VCaP (cell line): ENCODE measurements around the gene TKFC.

Source experiments
- H3K27ac ChIP-seq: fragments of 450-650 bp; 2 replicates; pipeline ENCODE4 v1.5.1; 2017
- TF ChIP-seq, protein P1 (sequence below): fragments of 450-650 bp; conservative IDR thresholded peaks from 2 replicates; pipeline ENCODE4 v1.5.1; 2017; ENCODE audit warnings: mild to moderate bottlenecking, moderate library complexity

Gene TKFC

DNA sequence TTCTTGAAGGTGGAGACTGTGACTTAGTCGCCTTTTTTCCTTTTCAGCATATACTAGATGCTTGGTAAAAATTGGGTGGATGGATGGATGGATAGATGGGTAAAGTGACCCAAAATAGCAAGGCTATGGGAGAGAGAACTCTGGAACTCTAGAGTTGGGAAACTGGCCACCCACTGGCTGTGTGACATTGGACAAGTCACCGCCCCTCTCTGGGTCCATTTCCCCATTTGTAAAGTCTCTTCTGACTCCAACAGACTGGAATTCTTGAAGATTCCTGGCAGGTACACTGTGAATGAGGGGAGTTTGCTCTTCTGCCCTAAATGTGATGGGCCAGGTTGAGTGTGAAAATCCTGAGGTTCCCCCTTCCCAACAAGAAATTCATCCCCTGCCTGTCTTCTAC lies 8.0 kb downstream of the TKFC start:
- TF ChIP-seq, protein P1, sequence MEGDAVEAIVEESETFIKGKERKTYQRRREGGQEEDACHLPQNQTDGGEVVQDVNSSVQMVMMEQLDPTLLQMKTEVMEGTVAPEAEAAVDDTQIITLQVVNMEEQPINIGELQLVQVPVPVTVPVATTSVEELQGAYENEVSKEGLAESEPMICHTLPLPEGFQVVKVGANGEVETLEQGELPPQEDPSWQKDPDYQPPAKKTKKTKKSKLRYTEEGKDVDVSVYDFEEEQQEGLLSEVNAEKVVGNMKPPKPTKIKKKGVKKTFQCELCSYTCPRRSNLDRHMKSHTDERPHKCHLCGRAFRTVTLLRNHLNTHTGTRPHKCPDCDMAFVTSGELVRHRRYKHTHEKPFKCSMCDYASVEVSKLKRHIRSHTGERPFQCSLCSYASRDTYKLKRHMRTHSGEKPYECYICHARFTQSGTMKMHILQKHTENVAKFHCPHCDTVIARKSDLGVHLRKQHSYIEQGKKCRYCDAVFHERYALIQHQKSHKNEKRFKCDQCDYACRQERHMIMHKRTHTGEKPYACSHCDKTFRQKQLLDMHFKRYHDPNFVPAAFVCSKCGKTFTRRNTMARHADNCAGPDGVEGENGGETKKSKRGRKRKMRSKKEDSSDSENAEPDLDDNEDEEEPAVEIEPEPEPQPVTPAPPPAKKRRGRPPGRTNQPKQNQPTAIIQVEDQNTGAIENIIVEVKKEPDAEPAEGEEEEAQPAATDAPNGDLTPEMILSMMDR = no peak
- no peak overlapping the region for H3K27ac ChIP-seq

DNA sequence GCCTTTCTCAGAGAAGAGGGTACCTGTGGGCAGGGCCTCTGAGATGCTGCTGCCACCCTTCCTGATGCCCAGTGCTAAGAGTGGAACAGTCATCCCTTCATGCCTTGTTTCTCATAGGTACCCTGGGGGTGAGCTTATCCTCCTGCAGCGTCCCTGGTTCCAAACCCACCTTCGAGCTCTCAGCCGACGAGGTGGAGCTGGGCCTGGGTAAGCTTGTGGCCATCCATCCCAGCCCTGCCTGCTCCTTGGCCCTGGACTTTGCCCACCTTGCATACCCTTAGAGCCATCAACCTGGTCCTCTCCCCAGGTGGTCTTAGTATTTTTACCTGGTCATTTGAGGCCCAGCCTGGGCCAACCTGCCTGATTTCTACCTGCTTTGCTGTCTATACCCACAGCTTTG lies 8.7 kb downstream of the TKFC start:
- no peak overlapping the region for H3K27ac ChIP-seq
- TF ChIP-seq, protein P1 = no peak

DNA sequence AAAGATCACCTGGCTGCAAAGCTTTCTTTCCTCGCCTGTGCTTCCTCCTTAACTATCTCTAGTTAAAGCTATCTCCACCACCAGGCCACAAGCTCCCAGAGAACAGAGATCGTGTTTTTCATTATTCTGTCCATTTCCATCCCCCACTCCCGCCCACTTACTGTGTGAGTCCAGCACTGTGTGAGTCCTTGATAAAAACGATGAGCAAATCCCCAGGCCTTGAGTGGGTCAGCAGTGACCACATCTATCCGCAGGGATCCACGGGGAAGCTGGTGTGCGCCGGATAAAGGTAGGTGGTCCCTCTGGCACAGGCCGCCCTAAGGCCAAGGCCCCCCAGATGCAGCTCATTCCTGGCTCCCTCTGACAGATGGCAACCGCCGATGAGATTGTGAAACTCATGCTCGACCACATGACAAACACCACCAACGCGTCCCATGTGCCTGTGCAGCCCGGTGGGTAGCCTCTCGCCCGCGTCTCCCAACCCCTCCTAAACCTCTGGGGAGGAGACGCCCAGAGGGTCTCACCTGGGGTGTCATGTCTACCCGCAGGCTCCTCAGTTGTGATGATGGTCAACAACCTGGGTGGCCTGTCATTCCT lies 9.3 kb downstream of the TKFC start:
- no peak overlapping the region for H3K27ac ChIP-seq
- TF ChIP-seq, protein P1 = no peak

DNA sequence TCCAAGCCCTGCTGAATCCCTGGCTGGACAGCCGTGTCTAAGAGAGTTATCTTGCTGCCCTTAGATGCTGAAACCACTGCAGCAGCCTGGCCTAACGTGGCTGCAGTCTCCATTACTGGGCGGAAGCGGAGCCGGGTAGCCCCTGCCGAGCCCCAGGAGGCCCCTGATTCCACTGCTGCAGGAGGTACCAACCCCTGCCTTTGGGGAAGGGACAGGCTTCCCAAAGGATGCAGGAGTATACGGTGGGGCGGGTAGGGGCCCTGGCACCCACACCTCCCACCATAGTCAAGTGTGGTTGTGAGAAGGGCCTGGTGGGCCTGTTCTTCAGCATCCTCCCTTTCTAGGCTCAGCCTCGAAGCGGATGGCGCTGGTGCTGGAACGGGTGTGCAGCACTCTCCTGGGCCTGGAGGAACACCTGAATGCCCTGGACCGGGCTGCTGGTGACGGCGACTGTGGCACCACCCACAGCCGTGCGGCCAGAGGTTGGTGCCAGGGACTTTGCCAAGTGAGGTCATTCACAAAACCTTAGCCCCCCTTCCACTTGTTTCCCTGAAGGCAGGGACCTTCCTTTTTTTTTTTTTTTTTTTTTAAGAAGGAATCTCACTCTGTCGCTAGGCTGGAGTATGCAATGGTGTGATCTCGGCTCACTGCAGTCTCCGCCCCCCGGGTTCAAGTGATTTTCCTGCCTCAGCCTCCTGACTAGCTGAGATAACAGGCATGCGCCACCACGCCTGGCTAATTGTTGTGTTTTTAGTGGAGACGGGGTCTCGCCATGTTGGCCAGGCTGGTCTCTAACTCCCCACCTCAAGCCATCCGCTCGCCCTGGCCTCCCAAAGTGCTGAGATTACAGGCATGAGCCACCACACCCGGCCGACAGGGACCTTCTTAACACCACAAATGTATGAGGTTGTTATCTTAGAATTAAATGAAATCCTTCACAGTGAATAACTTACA lies 11.0 kb downstream of the TKFC start:
- TF ChIP-seq, protein P1 = no peak
- no peak overlapping the region for H3K27ac ChIP-seq

DNA sequence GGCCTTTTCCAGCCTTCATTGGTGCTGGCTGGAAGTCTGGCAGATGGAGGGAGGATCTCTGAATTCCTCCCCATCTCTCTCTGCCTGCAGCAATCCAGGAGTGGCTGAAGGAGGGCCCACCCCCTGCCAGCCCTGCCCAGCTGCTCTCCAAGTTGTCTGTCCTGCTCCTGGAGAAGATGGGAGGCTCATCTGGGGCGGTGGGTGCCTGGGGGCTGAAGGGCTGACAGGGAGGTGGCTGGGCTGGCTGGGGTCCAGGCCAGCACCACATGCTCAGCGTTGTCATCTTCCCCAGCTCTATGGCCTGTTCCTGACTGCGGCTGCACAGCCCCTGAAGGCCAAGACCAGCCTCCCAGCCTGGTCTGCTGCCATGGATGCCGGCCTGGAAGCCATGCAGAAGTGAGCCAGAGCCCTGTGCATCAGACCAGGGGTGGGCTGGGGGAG lies 12.2 kb downstream of the TKFC start:
- TF ChIP-seq, protein P1 = no peak
- no peak overlapping the region; the same call in 1 of the 2 replicates for H3K27ac ChIP-seq

DNA sequence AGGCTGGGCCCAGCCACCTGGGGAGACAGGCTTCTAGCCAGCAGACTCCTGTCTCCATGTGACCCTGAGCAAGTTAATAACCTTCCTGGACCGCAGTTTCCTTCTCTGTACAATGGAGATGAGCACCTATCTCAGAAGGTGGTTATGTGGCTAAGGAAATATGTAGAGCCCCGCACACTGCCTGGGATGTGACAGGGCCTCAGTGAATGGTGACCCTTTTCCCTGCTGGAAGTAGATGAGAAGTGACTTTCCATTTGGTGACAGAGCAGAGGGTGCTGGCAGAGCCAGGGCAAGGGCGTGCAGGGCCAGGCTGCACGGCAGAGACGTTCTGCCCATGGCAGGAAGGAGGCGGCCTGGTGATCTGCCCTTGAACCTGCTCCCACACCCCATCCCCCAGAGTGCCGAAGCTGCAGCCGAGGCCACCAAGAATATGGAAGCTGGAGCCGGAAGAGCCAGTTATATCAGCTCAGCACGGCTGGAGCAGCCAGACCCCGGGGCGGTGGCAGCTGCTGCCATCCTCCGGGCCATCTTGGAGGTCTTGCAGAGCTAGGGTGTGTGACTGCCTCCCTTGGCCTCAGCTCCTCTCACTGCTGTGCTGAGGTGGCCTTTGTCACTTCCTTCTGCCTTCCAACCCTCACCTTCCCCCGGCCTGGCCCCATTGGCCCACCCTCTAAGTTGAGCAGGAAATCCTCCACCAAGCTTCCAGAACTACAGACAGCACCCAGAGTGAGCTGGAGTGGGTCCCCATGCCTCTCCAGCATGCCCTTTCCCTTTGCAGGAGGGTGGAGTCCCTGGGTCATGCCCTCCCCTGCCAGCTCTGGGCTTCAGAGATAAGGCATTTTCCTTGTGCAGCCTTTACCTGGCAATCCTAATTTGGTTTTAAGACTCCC lies 13.2 kb downstream of the TKFC start:
- no peak overlapping the region; the same call in 1 of the 2 replicates for H3K27ac ChIP-seq
- TF ChIP-seq, protein P1 = no peak
